NB4 (cell line): Measurements from ENCODE around the gene UBAC2.

Experiments
- MAX ChIP-seq: IDR thresholded peaks from 2 replicates; pipeline ENCODE4 v1.6.1; 2011; ENCODE audit warnings: low read depth, low read length
- MYC ChIP-seq: IDR thresholded peaks from 2 replicates; pipeline ENCODE4 v1.6.1; 2011; ENCODE audit warnings: low read depth, low read length
- POLR2A ChIP-seq: IDR thresholded peaks from 2 replicates; pipeline ENCODE4 v1.6.1; 2011; ENCODE audit warnings: mild to moderate bottlenecking; ENCODE audit not compliant: insufficient read length; ENCODE audit errors: extremely low read depth
- TF ChIP-seq, protein P1 (sequence below): IDR thresholded peaks from one replicate; pipeline ENCODE4 v1.5.1; 2012; ENCODE audit warnings: low read depth, low read length

DNA sequence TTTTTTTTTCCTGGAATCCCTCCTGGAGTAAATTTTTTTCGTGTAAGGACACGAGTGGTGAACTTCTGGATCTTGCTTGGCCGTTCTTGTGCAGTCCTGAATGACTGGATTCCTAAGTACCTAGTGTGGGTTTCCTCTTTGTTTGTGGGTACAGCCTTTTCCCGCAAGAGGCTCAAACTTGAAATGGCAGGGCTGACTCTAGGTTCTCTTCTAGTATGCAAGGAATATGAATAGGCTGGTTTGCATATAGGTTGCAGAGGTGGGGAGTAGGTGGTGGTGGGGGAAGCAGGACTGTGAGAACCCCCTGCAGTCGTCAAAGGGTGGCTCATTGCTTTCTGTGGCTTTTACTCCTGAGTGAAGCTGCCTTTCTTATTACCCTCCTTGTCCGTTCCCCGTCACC lies 13.6 kb downstream of the UBAC2 start:
- TF ChIP-seq, protein P1, sequence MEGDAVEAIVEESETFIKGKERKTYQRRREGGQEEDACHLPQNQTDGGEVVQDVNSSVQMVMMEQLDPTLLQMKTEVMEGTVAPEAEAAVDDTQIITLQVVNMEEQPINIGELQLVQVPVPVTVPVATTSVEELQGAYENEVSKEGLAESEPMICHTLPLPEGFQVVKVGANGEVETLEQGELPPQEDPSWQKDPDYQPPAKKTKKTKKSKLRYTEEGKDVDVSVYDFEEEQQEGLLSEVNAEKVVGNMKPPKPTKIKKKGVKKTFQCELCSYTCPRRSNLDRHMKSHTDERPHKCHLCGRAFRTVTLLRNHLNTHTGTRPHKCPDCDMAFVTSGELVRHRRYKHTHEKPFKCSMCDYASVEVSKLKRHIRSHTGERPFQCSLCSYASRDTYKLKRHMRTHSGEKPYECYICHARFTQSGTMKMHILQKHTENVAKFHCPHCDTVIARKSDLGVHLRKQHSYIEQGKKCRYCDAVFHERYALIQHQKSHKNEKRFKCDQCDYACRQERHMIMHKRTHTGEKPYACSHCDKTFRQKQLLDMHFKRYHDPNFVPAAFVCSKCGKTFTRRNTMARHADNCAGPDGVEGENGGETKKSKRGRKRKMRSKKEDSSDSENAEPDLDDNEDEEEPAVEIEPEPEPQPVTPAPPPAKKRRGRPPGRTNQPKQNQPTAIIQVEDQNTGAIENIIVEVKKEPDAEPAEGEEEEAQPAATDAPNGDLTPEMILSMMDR, result no peak
- no peak for TF ChIP-seq POLR2A
- TF ChIP-seq MAX, result no peak
- no peak for TF ChIP-seq MYC
